Left hindlimb (tissue), 1 donor: Measurements from ENCODE around the gene FAM20C.
A peak's percentile ranks its signal among the peaks of the same experiment; 100 is the strongest.

Experiments used
- DNase-seq: peaks from one replicate; pipeline ENCODE4 v3.0.0-alpha.2; 2018

The FAM20C gene

GRCh38 chr7:211033-211714, 18.8 kb downstream of the FAM20C start:
- DNase-seq, result no peak

GRCh38 chr7:211715-212058, 19.3 kb downstream of the FAM20C start:
- DNase-seq, result no peak

GRCh38 chr7:212754-213153, 20.4 kb downstream of the FAM20C start:
- no peak for DNase-seq

- no peak for DNase-seq
Observed at GRCh38 chr7:213324-213993, 21.1 kb downstream of the FAM20C start.

- no peak for DNase-seq
Observed at GRCh38 chr7:214410-215212, 22.2 kb downstream of the FAM20C start.

GRCh38 chr7:216360-217300, 24.3 kb downstream of the FAM20C start:
- DNase-seq, result peak; percentile 84

GRCh38 chr7:217781-218180, 25.4 kb downstream of the FAM20C start:
- DNase-seq, result no peak

GRCh38 chr7:218316-218715, 25.9 kb downstream of the FAM20C start:
- no peak for DNase-seq

- DNase-seq, result no peak
Observed at GRCh38 chr7:218896-219580, 26.7 kb downstream of the FAM20C start.

GRCh38 chr7:219581-220150, 27.3 kb downstream of the FAM20C start:
- DNase-seq, result peak; percentile 74

- no peak for DNase-seq
Observed at GRCh38 chr7:220151-220841, 27.9 kb downstream of the FAM20C start.

- no peak for DNase-seq
Observed at GRCh38 chr7:221978-222715, 29.8 kb downstream of the FAM20C start.

- DNase-seq, result no peak
Observed at GRCh38 chr7:222716-223041, 30.3 kb downstream of the FAM20C start.

- DNase-seq, result no peak
Observed at GRCh38 chr7:223118-223800, 30.9 kb downstream of the FAM20C start.

GRCh38 chr7:223861-224260, 31.5 kb downstream of the FAM20C start:
- no peak for DNase-seq

GRCh38 chr7:226281-226895, 34.0 kb downstream of the FAM20C start:
- DNase-seq, result no peak

- DNase-seq, result no peak
Observed at GRCh38 chr7:227926-228325, 35.6 kb downstream of the FAM20C start.

GRCh38 chr7:228610-229009, 36.2 kb downstream of the FAM20C start:
- no peak for DNase-seq

- DNase-seq, result peak; percentile 93
Observed at GRCh38 chr7:229184-229964, 37.0 kb downstream of the FAM20C start.
